ENCODE results near the gene MPRIP.

GRCh38 chr17:17090642-17091103 is 48.4 kb downstream of the MPRIP start:
- TF ChIP-seq TEAD2 (CRISPR knock-in tag; IDR thresholded peaks at IDR 0.05), result no peak
- TF ChIP-seq, protein P1, sequence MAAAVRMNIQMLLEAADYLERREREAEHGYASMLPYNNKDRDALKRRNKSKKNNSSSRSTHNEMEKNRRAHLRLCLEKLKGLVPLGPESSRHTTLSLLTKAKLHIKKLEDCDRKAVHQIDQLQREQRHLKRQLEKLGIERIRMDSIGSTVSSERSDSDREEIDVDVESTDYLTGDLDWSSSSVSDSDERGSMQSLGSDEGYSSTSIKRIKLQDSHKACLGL (CRISPR knock-in tag; IDR thresholded peaks at IDR 0.05), result no peak
- TF ChIP-seq, protein P2, sequence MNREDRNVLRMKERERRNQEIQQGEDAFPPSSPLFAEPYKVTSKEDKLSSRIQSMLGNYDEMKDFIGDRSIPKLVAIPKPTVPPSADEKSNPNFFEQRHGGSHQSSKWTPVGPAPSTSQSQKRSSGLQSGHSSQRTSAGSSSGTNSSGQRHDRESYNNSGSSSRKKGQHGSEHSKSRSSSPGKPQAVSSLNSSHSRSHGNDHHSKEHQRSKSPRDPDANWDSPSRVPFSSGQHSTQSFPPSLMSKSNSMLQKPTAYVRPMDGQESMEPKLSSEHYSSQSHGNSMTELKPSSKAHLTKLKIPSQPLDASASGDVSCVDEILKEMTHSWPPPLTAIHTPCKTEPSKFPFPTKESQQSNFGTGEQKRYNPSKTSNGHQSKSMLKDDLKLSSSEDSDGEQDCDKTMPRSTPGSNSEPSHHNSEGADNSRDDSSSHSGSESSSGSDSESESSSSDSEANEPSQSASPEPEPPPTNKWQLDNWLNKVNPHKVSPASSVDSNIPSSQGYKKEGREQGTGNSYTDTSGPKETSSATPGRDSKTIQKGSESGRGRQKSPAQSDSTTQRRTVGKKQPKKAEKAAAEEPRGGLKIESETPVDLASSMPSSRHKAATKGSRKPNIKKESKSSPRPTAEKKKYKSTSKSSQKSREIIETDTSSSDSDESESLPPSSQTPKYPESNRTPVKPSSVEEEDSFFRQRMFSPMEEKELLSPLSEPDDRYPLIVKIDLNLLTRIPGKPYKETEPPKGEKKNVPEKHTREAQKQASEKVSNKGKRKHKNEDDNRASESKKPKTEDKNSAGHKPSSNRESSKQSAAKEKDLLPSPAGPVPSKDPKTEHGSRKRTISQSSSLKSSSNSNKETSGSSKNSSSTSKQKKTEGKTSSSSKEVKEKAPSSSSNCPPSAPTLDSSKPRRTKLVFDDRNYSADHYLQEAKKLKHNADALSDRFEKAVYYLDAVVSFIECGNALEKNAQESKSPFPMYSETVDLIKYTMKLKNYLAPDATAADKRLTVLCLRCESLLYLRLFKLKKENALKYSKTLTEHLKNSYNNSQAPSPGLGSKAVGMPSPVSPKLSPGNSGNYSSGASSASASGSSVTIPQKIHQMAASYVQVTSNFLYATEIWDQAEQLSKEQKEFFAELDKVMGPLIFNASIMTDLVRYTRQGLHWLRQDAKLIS (CRISPR knock-in tag; IDR thresholded peaks at IDR 0.05), result no peak
- TF ChIP-seq, protein P3, sequence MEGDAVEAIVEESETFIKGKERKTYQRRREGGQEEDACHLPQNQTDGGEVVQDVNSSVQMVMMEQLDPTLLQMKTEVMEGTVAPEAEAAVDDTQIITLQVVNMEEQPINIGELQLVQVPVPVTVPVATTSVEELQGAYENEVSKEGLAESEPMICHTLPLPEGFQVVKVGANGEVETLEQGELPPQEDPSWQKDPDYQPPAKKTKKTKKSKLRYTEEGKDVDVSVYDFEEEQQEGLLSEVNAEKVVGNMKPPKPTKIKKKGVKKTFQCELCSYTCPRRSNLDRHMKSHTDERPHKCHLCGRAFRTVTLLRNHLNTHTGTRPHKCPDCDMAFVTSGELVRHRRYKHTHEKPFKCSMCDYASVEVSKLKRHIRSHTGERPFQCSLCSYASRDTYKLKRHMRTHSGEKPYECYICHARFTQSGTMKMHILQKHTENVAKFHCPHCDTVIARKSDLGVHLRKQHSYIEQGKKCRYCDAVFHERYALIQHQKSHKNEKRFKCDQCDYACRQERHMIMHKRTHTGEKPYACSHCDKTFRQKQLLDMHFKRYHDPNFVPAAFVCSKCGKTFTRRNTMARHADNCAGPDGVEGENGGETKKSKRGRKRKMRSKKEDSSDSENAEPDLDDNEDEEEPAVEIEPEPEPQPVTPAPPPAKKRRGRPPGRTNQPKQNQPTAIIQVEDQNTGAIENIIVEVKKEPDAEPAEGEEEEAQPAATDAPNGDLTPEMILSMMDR (CRISPR knock-in tag; IDR thresholded peaks at IDR 0.05), result no peak
- TF ChIP-seq RELA (CRISPR knock-in tag; IDR thresholded peaks at IDR 0.05), result no peak
- no peak for TF ChIP-seq POLR2A (IDR thresholded peaks at IDR 0.05; ENCODE audit: insufficient read depth in 1 of 2, low read depth in 2 of 2, low read length in 2 of 2)
- TF ChIP-seq GRHL1 (CRISPR knock-in tag; conservative IDR thresholded peaks at IDR 0.05), result no peak
- TF ChIP-seq MED1 (CRISPR knock-in tag; IDR thresholded peaks at IDR 0.05), result no peak
- TF ChIP-seq MTA3 (CRISPR knock-in tag; IDR thresholded peaks at IDR 0.05), result no peak
- no peak for TF ChIP-seq ATF1 (CRISPR knock-in tag; IDR thresholded peaks at IDR 0.05)
- no peak for TF ChIP-seq CHD2 (IDR thresholded peaks at IDR 0.05; ENCODE audit: low read depth, low read length)
- TF ChIP-seq ZNF333 (CRISPR knock-in tag; IDR thresholded peaks at IDR 0.05; ENCODE audit: borderline replicate concordance), result no peak
- no peak for TF ChIP-seq CHD4 (IDR thresholded peaks at IDR 0.05; ENCODE audit: borderline replicate concordance, low read length)
- no peak for TF ChIP-seq RAD21 (CRISPR knock-in tag; IDR thresholded peaks at IDR 0.05)
